GM21528 (cell line): ENCODE results near the gene UBE2E1.

Experiments used
- ATAC-seq: cut with Tn5 transposase; IDR thresholded peaks from one replicate; pipeline ENCODE4 v1.9.1; 2021; ENCODE audit warnings: mild to moderate bottlenecking, moderate library complexity; ENCODE audit not compliant: unreplicated experiment, low FRiP score

The UBE2E1 gene

GRCh38 chr3:23805633-23806533 lies at the start of gene UBE2E1:
Gene UBE2E1, plus strand, starts transcription at chr3:23805955. Its CDS starts 1,315 bp downstream, at chr3:23807270.
- peak; percentile 65 for ATAC-seq

DNA sequence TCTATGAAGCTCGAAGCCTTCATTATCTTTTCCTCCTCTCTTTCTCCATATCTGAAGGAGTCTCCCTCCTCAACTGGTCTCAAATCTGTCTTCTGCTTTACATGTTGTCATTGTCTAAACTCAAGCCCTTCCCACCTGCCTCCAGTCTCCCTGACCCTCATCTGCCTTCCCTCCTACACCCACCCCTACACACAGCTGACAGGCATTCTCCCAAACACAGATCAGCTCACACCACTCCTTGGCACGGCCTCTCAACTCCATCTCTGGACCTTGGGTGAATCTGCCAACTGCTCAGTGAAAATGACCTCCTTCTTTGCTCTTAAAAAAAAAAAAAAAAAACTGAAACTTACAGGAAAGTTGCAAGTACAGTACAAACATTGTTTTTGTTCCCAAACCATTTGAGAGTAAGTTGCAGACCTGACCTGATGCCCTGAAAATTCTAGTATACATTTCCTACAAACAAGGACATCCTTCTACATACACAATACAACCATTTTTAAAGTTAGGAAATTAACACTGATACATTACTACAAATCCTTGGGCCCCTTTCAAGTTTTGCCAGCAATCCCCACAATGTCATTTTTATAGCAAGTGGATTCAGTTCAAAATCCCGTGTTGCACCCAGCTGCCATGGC lies 49.4 kb upstream of the UBE2E1 start:
- ATAC-seq = no peak

GRCh38 chr3:23758253-23758838 lies 47.4 kb upstream of the UBE2E1 start:
- ATAC-seq = no peak

DNA sequence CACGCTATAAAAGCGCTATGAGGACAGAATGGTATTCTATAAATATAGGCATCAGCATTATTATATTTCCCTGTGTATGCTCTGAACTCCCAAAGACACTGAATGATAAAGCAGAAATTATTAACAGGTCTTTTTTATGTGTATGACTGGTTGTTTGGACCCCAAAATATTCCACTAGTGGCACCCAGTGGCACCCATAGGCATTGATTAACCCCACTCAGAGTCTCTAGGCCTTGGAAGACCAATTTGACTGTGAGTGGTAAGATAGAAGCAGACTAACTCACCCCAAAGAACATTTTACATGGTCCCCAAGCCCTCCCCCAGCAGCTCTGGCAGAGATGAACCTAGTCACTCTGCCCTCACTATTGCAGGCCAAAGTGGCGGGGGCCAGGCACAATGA lies 45.4 kb upstream of the UBE2E1 start:
- peak; percentile 20 for ATAC-seq

DNA sequence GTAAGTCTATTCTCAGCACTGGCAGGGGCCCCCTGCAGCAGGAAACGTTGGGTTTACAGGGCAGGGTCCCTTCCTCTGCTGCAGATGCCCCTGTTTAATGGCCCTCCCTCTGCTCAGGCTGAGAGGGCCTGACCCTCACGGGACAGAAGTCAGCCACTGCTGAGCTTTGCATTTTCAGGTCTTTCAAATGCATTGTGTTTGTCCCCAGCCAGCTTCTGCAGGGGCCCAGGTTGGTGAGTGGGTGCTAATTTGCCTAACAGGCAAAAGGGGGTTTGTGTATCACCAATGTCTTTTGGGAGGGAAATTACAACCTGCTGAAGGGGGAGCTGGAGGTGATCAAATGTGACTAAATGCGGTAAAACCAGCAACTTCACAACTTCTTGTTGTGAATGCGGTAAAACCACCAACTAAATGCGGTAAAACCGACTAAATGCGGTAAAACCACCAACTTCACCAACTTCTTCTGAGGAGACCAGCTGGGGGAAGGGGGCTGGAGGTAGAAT lies 44.8 kb upstream of the UBE2E1 start:
- ATAC-seq = peak; percentile 47

DNA sequence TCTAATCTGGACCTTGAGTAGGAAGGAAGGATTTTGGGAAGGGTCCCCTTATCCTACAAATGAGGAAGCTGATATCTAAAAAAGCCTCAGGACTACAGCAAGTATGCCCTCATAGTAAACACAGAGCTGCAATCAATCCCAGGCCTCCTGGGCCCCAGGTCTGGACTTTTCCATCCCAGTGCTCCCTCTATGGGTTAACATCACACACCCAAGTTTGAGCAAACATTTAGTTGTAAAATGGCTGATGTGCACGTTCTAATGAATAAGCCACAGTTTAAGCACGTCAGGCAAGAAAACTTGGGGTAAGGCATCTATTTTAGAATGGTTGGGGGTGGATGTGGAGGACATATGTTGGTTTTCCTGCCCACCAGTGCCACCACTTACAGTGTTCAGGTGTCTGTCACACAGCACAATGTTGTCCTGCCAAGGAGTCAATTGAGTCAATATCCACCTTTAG lies 44.3 kb upstream of the UBE2E1 start:
- ATAC-seq = peak; percentile 38

DNA sequence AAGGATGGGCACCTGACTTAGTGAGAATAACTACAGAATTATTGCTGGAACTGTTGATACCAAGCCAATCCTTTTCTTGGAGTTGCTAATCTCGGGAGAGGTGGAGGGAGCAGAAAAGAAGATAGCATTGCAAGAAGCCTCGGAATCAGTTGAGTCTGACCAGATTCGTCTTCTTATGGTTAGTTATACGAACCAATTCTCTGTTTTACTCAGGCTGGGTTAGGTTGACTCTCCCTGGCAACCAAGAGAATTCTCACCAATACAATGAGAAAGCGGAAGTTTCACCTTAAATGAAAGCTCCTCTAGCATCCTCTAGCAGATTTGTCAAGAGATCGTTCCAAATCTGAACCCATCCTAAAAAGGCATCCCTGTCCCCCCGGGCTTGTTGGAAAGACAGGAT lies 43.5 kb upstream of the UBE2E1 start:
- peak; percentile 77 for ATAC-seq

- ATAC-seq = no peak
These were observed 42.8 kb upstream of the UBE2E1 start for GRCh38 chr3:23762759-23763477.

- no peak for ATAC-seq
These were observed 41.3 kb upstream of the UBE2E1 start for GRCh38 chr3:23764407-23764806.

- no peak for ATAC-seq
These were observed 38.2 kb upstream of the UBE2E1 start for GRCh38 chr3:23767546-23767945.

- ATAC-seq = no peak
These were observed 30.4 kb upstream of the UBE2E1 start for GRCh38 chr3:23775254-23775909.

- no peak for ATAC-seq
These were observed 29.3 kb upstream of the UBE2E1 start for GRCh38 chr3:23776352-23776891.

DNA sequence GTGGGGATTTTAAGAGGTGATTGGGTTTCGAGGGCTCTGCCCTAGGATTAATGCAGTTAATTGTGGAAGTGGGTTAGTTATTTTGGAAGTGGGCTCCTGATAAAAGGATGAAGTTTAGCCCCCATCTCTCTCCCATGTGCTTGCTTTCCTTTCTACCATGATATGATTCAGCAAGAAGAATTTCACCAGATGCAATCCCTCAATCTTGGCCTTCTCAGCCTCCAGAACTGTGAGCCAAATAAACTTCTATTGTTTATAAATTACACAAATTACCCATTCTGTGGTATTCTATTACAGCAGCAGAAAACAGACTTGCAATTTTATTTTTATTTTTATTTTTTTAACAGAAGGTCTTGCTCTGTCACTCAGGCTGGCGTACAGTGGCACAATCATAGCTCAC lies 27.3 kb upstream of the UBE2E1 start:
- ATAC-seq = no peak

- no peak for ATAC-seq
These were observed 25.9 kb upstream of the UBE2E1 start for GRCh38 chr3:23779841-23780240.

DNA sequence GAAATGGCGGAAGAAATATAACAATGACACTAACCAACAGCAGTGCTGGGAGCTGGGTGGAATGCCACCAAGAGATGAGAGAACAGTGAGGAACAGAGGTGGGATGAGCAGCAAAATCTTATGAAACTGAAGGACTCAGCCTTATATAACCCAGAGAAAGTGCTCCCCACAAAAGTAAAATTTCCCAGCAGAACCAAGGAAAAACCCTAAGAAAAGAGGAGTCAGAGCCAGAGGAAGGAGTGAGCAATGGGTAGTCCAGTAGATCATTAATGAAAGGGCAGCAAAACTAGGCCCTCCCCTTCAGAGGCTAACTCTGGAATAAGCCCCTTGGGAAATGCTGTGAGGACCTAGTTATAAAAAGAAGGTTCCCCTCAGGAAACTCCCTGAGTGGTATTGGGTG lies 24.7 kb upstream of the UBE2E1 start:
- ATAC-seq = no peak

DNA sequence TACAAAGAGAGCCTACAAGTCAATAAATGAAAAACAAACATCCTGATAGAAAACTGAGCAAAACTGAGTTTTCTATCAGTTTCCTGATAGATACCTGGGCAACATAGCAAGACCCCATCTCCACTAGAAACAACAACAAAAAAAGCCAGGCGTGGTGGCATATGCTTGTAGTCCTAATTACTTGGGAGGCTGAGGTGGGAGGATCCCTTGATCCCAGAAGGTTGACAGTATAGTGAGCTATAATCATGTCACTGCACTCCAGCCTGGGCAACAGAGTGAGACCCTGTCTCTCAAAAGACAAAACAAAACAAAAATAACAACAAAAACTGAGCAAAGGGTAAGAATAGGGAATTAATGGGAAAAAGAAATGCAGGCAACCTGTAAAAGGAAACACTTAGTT lies 23.9 kb upstream of the UBE2E1 start:
- ATAC-seq = no peak

- ATAC-seq = no peak
These were observed 20.6 kb upstream of the UBE2E1 start for GRCh38 chr3:23785097-23785645.

GRCh38 chr3:23785882-23786281 lies 19.9 kb upstream of the UBE2E1 start:
- ATAC-seq = no peak

- no peak for ATAC-seq
These were observed 14.1 kb upstream of the UBE2E1 start for GRCh38 chr3:23791678-23792077.
